IMR-90 (cell line): ENCODE results near the gene RFX1. TPM values are rescaled to one million over a fixed set of nuclear protein-coding genes. Genes with fewer than 3 reads are reported as not detected.

Experiments
- ATAC-seq: fragments of 200-7000 bp; cut with Tn5 transposase; 2 replicates; pipeline ENCODE4 v1.9.1; 2020; ENCODE audit warnings: low read depth, mild to moderate bottlenecking, moderate library complexity
- BruUV-seq: library from RNA; stranded (reverse); fragments of 400-500 nt; replicated peaks from 2 replicates; lab custom pipeline; 2021; lab: Mats Ljungman, UMichigan
- CTCF ChIA-PET: fragments of 300-600 bp; formaldehyde crosslinking; extraction: SDS; loops from one replicate; lab custom pipeline; 2021; ENCODE audit warnings: antibody characterized with exemption; lab: Yijun Ruan, JAX
- POLR2A ChIA-PET: fragments of 300-600 bp; sonication (Branson Sonifier 250); formaldehyde crosslinking; loops from one replicate; lab custom pipeline; 2022; ENCODE audit warnings: antibody characterized with exemption; ENCODE audit not compliant: unreplicated experiment; lab: Charles Lee
- DNase-seq: peaks from one replicate; pipeline ENCODE4 v3.0.0; 2013
- H2AFZ ChIP-seq: replicated peaks from 2 replicates; pipeline ENCODE3; 2013; ENCODE audit warnings: low read length, mild to moderate bottlenecking; ENCODE audit not compliant: poor library complexity
- H2AK5ac ChIP-seq: 2 replicates; pipeline ENCODE4 v1.6.1; 2013; ENCODE audit warnings: low read depth, low read length, inconsistent platforms
- H2AK9ac ChIP-seq: replicated peaks from 2 replicates; pipeline ENCODE3; 2013; ENCODE audit warnings: mild to moderate bottlenecking, low read depth, low read length, moderate library complexity; ENCODE audit not compliant: poor library complexity
- H2BK120ac ChIP-seq: 2 replicates; pipeline ENCODE4 v1.6.1; 2013; ENCODE audit warnings: low read depth, low read length, inconsistent platforms
- H2BK15ac ChIP-seq: 3 replicates; pipeline ENCODE4 v1.6.1; 2013; ENCODE audit warnings: low read depth, low read length, inconsistent platforms
- H2BK20ac ChIP-seq: 2 replicates; pipeline ENCODE4 v1.6.1; 2013; ENCODE audit warnings: low read depth, mild to moderate bottlenecking, inconsistent platforms, low read length, moderate library complexity
- H2BK5ac ChIP-seq: 2 replicates; pipeline ENCODE4 v1.6.1; 2013; ENCODE audit warnings: mild to moderate bottlenecking, low read depth, low read length, inconsistent platforms; ENCODE audit not compliant: poor library complexity, severe bottlenecking
- H3K14ac ChIP-seq: replicated peaks from 2 replicates; pipeline ENCODE4 v1.6.1; 2013; ENCODE audit warnings: low read depth, low read length, inconsistent platforms
- H3K18ac ChIP-seq: 2 replicates; pipeline ENCODE4 v1.6.1; 2013; ENCODE audit warnings: low read depth, low read length, control low read depth
- H3K23ac ChIP-seq: 2 replicates; pipeline ENCODE4 v1.6.1; 2013; ENCODE audit warnings: low read depth, low read length, inconsistent platforms
- H3K27ac ChIP-seq: 2 replicates; pipeline ENCODE4 v1.5.1; 2013; ENCODE audit warnings: mild to moderate bottlenecking, control low read depth, low read length; ENCODE audit not compliant: insufficient read depth
- H3K27me3 ChIP-seq: 2 replicates; pipeline ENCODE4 v1.6.1; 2013; ENCODE audit warnings: low read length; ENCODE audit not compliant: control insufficient read depth, insufficient read depth
- H3K36me3 ChIP-seq: 2 replicates; pipeline ENCODE4 v1.6.1; 2013; ENCODE audit warnings: low read length, mixed read lengths; ENCODE audit not compliant: control insufficient read depth, insufficient read depth
- H3K4ac ChIP-seq: 2 replicates; pipeline ENCODE4 v1.6.1; 2013; ENCODE audit warnings: low read depth, low read length, inconsistent platforms
- H3K4me1 ChIP-seq: 2 replicates; pipeline ENCODE4 v1.6.1; 2013; ENCODE audit warnings: low read length, mixed read lengths; ENCODE audit not compliant: control insufficient read depth, insufficient read depth
- H3K4me2 ChIP-seq: 2 replicates; pipeline ENCODE4 v1.6.1; 2013; ENCODE audit warnings: low read depth, mild to moderate bottlenecking, control low read depth, low read length, moderate library complexity
- H3K4me3 ChIP-seq: 2 replicates; pipeline ENCODE4 v1.5.1; 2013; ENCODE audit warnings: low read depth, mild to moderate bottlenecking, control low read depth, low read length, moderate library complexity; ENCODE audit not compliant: insufficient read depth
- H3K56ac ChIP-seq: 2 replicates; pipeline ENCODE4 v1.6.1; 2013; ENCODE audit warnings: low read length, inconsistent platforms; ENCODE audit not compliant: insufficient read depth; ENCODE audit errors: extremely low read depth
- H3K79me1 ChIP-seq, 2 experiments: 2 replicates each; pipeline ENCODE4 v1.6.1; 2013; ENCODE audit warnings: low read length in 2 of 2, inconsistent platforms in 1 of 2, low read depth in 1 of 2
- H3K9ac ChIP-seq: 2 replicates; pipeline ENCODE4 v1.6.1; 2013; ENCODE audit warnings: low read depth, low read length, control low read depth
- H3K9me1 ChIP-seq: 2 replicates; pipeline ENCODE4 v1.6.1; 2013; ENCODE audit warnings: low read length, inconsistent platforms; ENCODE audit not compliant: insufficient read depth
- H3K9me3 ChIP-seq: 2 replicates; pipeline ENCODE4 v1.6.1; 2013; ENCODE audit warnings: low read length; ENCODE audit not compliant: control insufficient read depth, insufficient read depth
- H4K20me1 ChIP-seq: 2 replicates; pipeline ENCODE4 v1.6.1; 2013; ENCODE audit warnings: low read length, inconsistent platforms; ENCODE audit not compliant: insufficient read depth
- H4K5ac ChIP-seq: 2 replicates; pipeline ENCODE4 v1.6.1; 2013; ENCODE audit warnings: mild to moderate bottlenecking, low read depth, low read length, control low read depth
- H4K8ac ChIP-seq, 2 experiments: 2 replicates each; pipeline ENCODE4 v1.6.1; 2013; ENCODE audit warnings: low read depth in 2 of 2, low read length in 2 of 2, control low read depth in 1 of 2, inconsistent platforms in 1 of 2
- H4K91ac ChIP-seq: 2 replicates; pipeline ENCODE4 v1.6.1; 2013; ENCODE audit warnings: low read depth, low read length, inconsistent platforms; ENCODE audit not compliant: insufficient read depth
- BHLHE40 ChIP-seq: fragments of 150-350 bp; IDR thresholded peaks from 2 replicates; pipeline ENCODE4 v1.6.1; 2016; ENCODE audit warnings: mild to moderate bottlenecking, low read depth, low read length
- CEBPB ChIP-seq: IDR thresholded peaks from 2 replicates; pipeline ENCODE4 v1.6.1; 2012; ENCODE audit warnings: low read depth, low read length, improper control_type of control experiment
- CHD1 ChIP-seq: IDR thresholded peaks from 2 replicates; pipeline ENCODE4 v1.6.1; 2012; ENCODE audit warnings: low read depth, low read length, improper control_type of control experiment
- FOS ChIP-seq: fragments of 150-350 bp; IDR thresholded peaks from 2 replicates; pipeline ENCODE4 v1.6.1; 2016; ENCODE audit warnings: low read depth, low read length
- MAFK ChIP-seq: IDR thresholded peaks from 2 replicates; pipeline ENCODE4 v1.6.1; 2012; ENCODE audit warnings: low read depth, low read length, improper control_type of control experiment
- MAZ ChIP-seq: IDR thresholded peaks from 2 replicates; pipeline ENCODE4 v1.6.1; 2012; ENCODE audit warnings: low read depth, mild to moderate bottlenecking, low read length, improper control_type of control experiment, moderate library complexity, borderline replicate concordance
- MXI1 ChIP-seq: IDR thresholded peaks from 2 replicates; pipeline ENCODE4 v1.6.1; 2012; ENCODE audit warnings: low read depth, mild to moderate bottlenecking, low read length, moderate library complexity, borderline replicate concordance
- NFE2L2 ChIP-seq: fragments of 150-350 bp; IDR thresholded peaks from 2 replicates; pipeline ENCODE4 v1.6.1; 2016; ENCODE audit warnings: low read depth, mild to moderate bottlenecking, low read length
- POLR2A ChIP-seq: IDR thresholded peaks from 2 replicates; pipeline ENCODE4 v1.6.1; 2012; ENCODE audit warnings: mild to moderate bottlenecking, low read depth, low read length
- RAD21 ChIP-seq: IDR thresholded peaks from 2 replicates; pipeline ENCODE4 v1.6.1; 2012; ENCODE audit warnings: low read length, improper control_type of control experiment
- RCOR1 ChIP-seq: IDR thresholded peaks from 2 replicates; pipeline ENCODE4 v1.6.1; 2012; ENCODE audit warnings: mild to moderate bottlenecking, low read length, improper control_type of control experiment; ENCODE audit not compliant: insufficient replicate concordance
- RFX5 ChIP-seq: IDR thresholded peaks from 2 replicates; pipeline ENCODE4 v1.8.0; 2012; ENCODE audit warnings: low read depth, mild to moderate bottlenecking, low read length, moderate library complexity
- SMC3 ChIP-seq: fragments of 150-350 bp; IDR thresholded peaks from 2 replicates; pipeline ENCODE4 v1.6.1; 2016; ENCODE audit warnings: low read depth, mild to moderate bottlenecking, antibody characterized with exemption, low read length, moderate library complexity
- whole genome bisulfite sequencing, 2 experiments: methylation state at CpG; one replicate each; pipeline versions ENCODE4 v1.1.5 to v1.1.7; 2013; ENCODE audit warnings: missing lambda C conversion rate in 2 of 2; ENCODE audit not compliant: insufficient read length in 1 of 2; ENCODE audit errors: extremely low coverage in 2 of 2; 5-methylcytosine and 5-hydroxymethylcytosine counted together
- dilution Hi-C: fragments of 300-500 bp; cut with HindIII; formaldehyde crosslinking; loops from one replicate; pipeline ENCODE4 v1.14.3; 2018; ENCODE audit warnings: low sequenced_read_pairs; ENCODE audit not compliant: unreplicated experiment
- in situ Hi-C: fragments of 300-500 bp; cut with MboI; formaldehyde crosslinking; loops from 3 replicates; pipeline ENCODE4 v1.14.3; 2019; ENCODE audit warnings: low sequenced_read_pairs, inconsistent platforms, mixed read lengths
- intact Hi-C: fragments of 100-400 bp; cut with micrococcal nuclease; formaldehyde crosslinking; loops from 2 replicates; pipeline ENCODE4 v1.10.0; 2022
- polyA plus RNA-seq, 3 experiments: library from polyadenylated mRNA; depleted of rRNA; stranded (reverse); fragments of >200 nt; gene quantifications; 2 replicates each; pipeline ENCODE4 v1.2.3, GENCODE V29; 2012; ENCODE audit warnings: low replicate concordance in 1 of 3
- total RNA-seq: library from RNA; depleted of rRNA; stranded (reverse); fragments of >200 nt; gene quantifications from 2 replicates; pipeline ENCODE4 v1.2.3, GENCODE V29; 2012
- TF ChIP-seq, protein P1 (sequence below): fragments of 150-350 bp; IDR thresholded peaks from 2 replicates; pipeline ENCODE4 v1.6.1; 2016; ENCODE audit warnings: low read depth, mild to moderate bottlenecking, low read length, moderate library complexity, borderline replicate concordance
- TF ChIP-seq, protein P2 (sequence below): conservative IDR thresholded peaks from 2 replicates; pipeline ENCODE4 v1.5.1; 2012; ENCODE audit warnings: mild to moderate bottlenecking, low read depth, low read length, improper control_type of control experiment
- TF ChIP-seq, protein P3 (sequence below): fragments of 150-350 bp; IDR thresholded peaks from 2 replicates; pipeline ENCODE4 v1.6.1; 2017; ENCODE audit warnings: mild to moderate bottlenecking, antibody characterized with exemption, low read length, low read depth

RFX1 gene
- total and polyA plus RNA-seq, 2 of the 4 experiments (the other 2 are of a cell fraction) = 0.36 to 3.1 TPM

DNA sequence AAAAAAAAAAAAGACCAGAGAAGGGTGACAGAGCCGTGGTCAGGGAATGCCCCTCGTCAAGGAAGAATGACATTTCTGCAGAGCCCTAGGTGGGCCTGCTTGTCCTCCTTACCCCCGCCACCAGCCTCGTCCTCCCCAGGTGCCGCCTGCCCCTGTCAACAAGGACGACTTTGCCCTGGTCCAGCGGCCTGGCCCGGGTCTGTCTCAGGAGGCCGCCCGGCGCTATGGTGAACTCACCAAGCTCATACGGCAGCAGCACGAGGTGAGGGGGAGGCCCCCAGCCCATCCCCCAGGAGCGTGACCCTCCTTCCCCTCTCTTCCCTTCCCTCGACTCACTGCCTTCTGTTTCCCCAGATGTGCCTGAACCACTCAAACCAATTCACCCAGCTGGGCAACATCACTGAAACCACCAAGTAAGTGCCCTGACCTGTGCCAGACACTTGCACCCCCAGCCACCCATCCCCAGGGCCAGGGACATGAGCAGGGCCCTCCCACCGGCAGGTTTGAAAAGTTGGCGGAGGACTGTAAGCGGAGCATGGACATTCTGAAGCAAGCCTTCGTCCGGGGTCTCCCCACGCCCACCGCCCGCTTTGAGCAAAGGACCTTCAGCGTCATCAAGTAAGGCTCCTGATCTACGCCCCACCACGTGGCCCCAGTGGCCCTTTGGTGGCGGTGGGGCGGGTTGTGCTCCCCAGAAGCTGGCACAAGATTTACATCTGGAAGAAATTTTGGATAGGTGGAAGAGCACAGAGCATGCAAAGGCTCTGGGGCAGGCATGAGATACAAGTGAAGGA, 82.7 kb downstream of the RFX1 start:
- CTCF ChIA-PET = no interaction called here
- H4K8ac ChIP-seq = no peak overlapping the region
- no peak overlapping the region for H3K9ac ChIP-seq
- H2AK5ac ChIP-seq = no peak overlapping the region
- no peak overlapping the region for H2BK20ac ChIP-seq
- H3K4me1 ChIP-seq = no peaks in the 10 kb centered on the region
- H4K91ac ChIP-seq = no peak overlapping the region
- in situ Hi-C loops (no loop called here), dilution Hi-C loops (no loop called here), intact Hi-C loops (no loop called here)
- H2AFZ ChIP-seq = no peak overlapping the region
- H3K9me3 ChIP-seq = peaks cover 4% of the 10 kb centered on the region
- no peaks in the 10 kb centered on the region for H3K9me1 ChIP-seq
- no peak overlapping the region for H2BK5ac ChIP-seq
- H2BK120ac ChIP-seq = no peak overlapping the region
- peaks cover 64% of the 10 kb centered on the region for H3K36me3 ChIP-seq
- no peaks in the 10 kb centered on the region for H3K27me3 ChIP-seq
- DNase-seq (no peak), ATAC-seq (no peak)
- no peak overlapping the region for H3K27ac ChIP-seq
- H3K56ac ChIP-seq = no peak overlapping the region
- H3K79me1 ChIP-seq = no peaks in the 10 kb centered on the region
- no peak overlapping the region for H3K14ac ChIP-seq
- H3K4me3 ChIP-seq = no peak overlapping the region
- no peak overlapping the region for H3K4ac ChIP-seq
- TF ChIP-seq POLR2A (no peak), FOS (no peak), CHD1 (no peak), NFE2L2 (no peak), MXI1 (no peak), MAFK (no peak), RCOR1 (no peak), RAD21 (no peak), SMC3 (no peak), RFX5 (no peak), BHLHE40 (no peak), MAZ (no peak), CEBPB (no peak)
- TF ChIP-seq, protein P1, sequence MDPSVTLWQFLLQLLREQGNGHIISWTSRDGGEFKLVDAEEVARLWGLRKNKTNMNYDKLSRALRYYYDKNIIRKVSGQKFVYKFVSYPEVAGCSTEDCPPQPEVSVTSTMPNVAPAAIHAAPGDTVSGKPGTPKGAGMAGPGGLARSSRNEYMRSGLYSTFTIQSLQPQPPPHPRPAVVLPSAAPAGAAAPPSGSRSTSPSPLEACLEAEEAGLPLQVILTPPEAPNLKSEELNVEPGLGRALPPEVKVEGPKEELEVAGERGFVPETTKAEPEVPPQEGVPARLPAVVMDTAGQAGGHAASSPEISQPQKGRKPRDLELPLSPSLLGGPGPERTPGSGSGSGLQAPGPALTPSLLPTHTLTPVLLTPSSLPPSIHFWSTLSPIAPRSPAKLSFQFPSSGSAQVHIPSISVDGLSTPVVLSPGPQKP = no peak
- TF ChIP-seq, protein P2, sequence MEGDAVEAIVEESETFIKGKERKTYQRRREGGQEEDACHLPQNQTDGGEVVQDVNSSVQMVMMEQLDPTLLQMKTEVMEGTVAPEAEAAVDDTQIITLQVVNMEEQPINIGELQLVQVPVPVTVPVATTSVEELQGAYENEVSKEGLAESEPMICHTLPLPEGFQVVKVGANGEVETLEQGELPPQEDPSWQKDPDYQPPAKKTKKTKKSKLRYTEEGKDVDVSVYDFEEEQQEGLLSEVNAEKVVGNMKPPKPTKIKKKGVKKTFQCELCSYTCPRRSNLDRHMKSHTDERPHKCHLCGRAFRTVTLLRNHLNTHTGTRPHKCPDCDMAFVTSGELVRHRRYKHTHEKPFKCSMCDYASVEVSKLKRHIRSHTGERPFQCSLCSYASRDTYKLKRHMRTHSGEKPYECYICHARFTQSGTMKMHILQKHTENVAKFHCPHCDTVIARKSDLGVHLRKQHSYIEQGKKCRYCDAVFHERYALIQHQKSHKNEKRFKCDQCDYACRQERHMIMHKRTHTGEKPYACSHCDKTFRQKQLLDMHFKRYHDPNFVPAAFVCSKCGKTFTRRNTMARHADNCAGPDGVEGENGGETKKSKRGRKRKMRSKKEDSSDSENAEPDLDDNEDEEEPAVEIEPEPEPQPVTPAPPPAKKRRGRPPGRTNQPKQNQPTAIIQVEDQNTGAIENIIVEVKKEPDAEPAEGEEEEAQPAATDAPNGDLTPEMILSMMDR = no peak
- TF ChIP-seq, protein P3, sequence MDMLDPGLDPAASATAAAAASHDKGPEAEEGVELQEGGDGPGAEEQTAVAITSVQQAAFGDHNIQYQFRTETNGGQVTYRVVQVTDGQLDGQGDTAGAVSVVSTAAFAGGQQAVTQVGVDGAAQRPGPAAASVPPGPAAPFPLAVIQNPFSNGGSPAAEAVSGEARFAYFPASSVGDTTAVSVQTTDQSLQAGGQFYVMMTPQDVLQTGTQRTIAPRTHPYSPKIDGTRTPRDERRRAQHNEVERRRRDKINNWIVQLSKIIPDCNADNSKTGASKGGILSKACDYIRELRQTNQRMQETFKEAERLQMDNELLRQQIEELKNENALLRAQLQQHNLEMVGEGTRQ = no peak
- H3K4me2 ChIP-seq = no peak overlapping the region
- no peaks in the 10 kb centered on the region for H4K20me1 ChIP-seq
- H2BK15ac ChIP-seq = no peak overlapping the region
- 94% methylated on average over 16 of the region's 28 CpGs; no CpG with 5 or more reads in 1 of the 2 experiments for WGBS, 2 experiments
- POLR2A ChIA-PET = no interaction called here
- BruUV-seq = no TSS peak
- no peak overlapping the region for H4K5ac ChIP-seq
- H3K18ac ChIP-seq = no peak overlapping the region
- no peak overlapping the region for H2AK9ac ChIP-seq
- no peak overlapping the region for H3K23ac ChIP-seq
